Measurements from ENCODE around the gene FAF1. TPM values are rescaled to one million over a fixed set of nuclear protein-coding genes. Genes with fewer than 3 reads are reported as not detected.
A peak's percentile ranks its signal among the peaks of the same experiment; 100 is the strongest.

The FAF1 gene
- total and polyA plus RNA-seq, 9 of the 15 experiments (the other 6 are each of a cell fraction or from before 2014, with no cell fraction given), result 48.7 to 225 (median 118) TPM

- TF ChIP-seq BCLAF1 (IDR thresholded peaks at IDR 0.05; ENCODE audit: borderline replicate concordance in 1 of 2, control insufficient read depth in 1 of 2, low read depth in 2 of 2, low read length in 1 of 2) (no peak), CBFA2T3 (IDR thresholded peaks at IDR 0.05) (peak; percentile 94), ZNF668 (CRISPR knock-in tag; IDR thresholded peaks at IDR 0.05) (no peak), ZNF76 (CRISPR knock-in tag; IDR thresholded peaks at IDR 0.05; ENCODE audit: borderline replicate concordance) (no peak), U2AF1 (optimal IDR thresholded peaks at IDR 0.05; ENCODE audit: low read depth, low read length) (no peak), BRF1 (IDR thresholded peaks at IDR 0.05; ENCODE audit: borderline replicate concordance, extremely low read depth, insufficient read length) (no peak), ZNF699 (CRISPR knock-in tag; IDR thresholded peaks at IDR 0.05; ENCODE audit: insufficient replicate concordance) (no peak), THRB (CRISPR knock-in tag; conservative IDR thresholded peaks at IDR 0.05) (no peak), NCOA6 (IDR thresholded peaks at IDR 0.05) (no peak), ZC3H8 (IDR thresholded peaks at IDR 0.05) (no peak), ELF2 (CRISPR knock-in tag; IDR thresholded peaks at IDR 0.05) (no peak), FOXO4 (CRISPR knock-in tag; IDR thresholded peaks at IDR 0.05) (no peak), RB1 (IDR thresholded peaks at IDR 0.05; ENCODE audit: low read depth) (0 out of 2 replicates have a peak, but pooled peaks have one; percentile 8), NFRKB (IDR thresholded peaks at IDR 0.05; ENCODE audit: low read depth) (no peak), SNRNP70 (optimal IDR thresholded peaks at IDR 0.05; ENCODE audit: low read depth, low read length) (no peak), CCAR2 (IDR thresholded peaks at IDR 0.05; ENCODE audit: low read depth, low read length) (no peak), MED1 (CRISPR knock-in tag; IDR thresholded peaks at IDR 0.05; ENCODE audit: borderline replicate concordance) (no peak), NR2C1 (IDR thresholded peaks at IDR 0.05) (no peak; the same call in 1 of the 2 replicates), NR2C1 (tag; IDR thresholded peaks at IDR 0.05) (no peak), MIER1 (IDR thresholded peaks at IDR 0.05; ENCODE audit: low read depth) (no peak)
- TF ChIP-seq, protein P1, sequence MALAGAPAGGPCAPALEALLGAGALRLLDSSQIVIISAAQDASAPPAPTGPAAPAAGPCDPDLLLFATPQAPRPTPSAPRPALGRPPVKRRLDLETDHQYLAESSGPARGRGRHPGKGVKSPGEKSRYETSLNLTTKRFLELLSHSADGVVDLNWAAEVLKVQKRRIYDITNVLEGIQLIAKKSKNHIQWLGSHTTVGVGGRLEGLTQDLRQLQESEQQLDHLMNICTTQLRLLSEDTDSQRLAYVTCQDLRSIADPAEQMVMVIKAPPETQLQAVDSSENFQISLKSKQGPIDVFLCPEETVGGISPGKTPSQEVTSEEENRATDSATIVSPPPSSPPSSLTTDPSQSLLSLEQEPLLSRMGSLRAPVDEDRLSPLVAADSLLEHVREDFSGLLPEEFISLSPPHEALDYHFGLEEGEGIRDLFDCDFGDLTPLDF (CRISPR knock-in tag; IDR thresholded peaks at IDR 0.05), result no peak
- TF ChIP-seq, protein P2, sequence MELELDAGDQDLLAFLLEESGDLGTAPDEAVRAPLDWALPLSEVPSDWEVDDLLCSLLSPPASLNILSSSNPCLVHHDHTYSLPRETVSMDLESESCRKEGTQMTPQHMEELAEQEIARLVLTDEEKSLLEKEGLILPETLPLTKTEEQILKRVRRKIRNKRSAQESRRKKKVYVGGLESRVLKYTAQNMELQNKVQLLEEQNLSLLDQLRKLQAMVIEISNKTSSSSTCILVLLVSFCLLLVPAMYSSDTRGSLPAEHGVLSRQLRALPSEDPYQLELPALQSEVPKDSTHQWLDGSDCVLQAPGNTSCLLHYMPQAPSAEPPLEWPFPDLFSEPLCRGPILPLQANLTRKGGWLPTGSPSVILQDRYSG (tag; conservative IDR thresholded peaks at IDR 0.05; ENCODE audit: low read depth), result no peak
Measured at GRCh38 chr1:50720457-50721053, 239.5 kb downstream of the FAF1 start (continued).

Measured in K562 (cell line).